ENCODE measurements around the gene SDF2L1. TPM values are rescaled to one million over a fixed set of nuclear protein-coding genes. Genes with fewer than 3 reads are reported as not detected.

Gene SDF2L1
- total and polyA plus RNA-seq, 12 donors, result 14.0 to 83.9 (median 27.4) TPM

- H3K27ac ChIP-seq, result no peak overlapping the region
- peaks cover 0 to 5% of the 10 kb centered on the region in 2 donors for H3K36me3 ChIP-seq (replicated peaks in 1 of 2)
- intact Hi-C loops (cut with DNase I), result no loop called here
- TF ChIP-seq POLR2A (IDR thresholded peaks at IDR 0.05), result no peak
- peak in 3 of 6 experiments; percentile 4 to 16 (median 7) for TF ChIP-seq CTCF (IDR thresholded peaks at IDR 0.05)
- no peak for DNase-seq
- peaks cover 6 to 14% of the 10 kb centered on the region in 2 donors for H3K4me1 ChIP-seq (replicated peaks in 1 of 2)
- no peaks in the 10 kb centered on the region for H3K9me3 ChIP-seq (replicated peaks in 1 of 3)
- no peak overlapping the region for H3K4me3 ChIP-seq
- no peaks in the 10 kb centered on the region for H3K27me3 ChIP-seq
- WGBS, 4 donors, result 63 to 78% (median 66%) methylated on average over 7 to 8 of the region's 8 CpGs
These were observed 17.8 kb upstream of the SDF2L1 start for GRCh38 chr22:21624120-21624879.

- Histone ChIP-seq H3K27ac (no peak overlapping the region), H3K36me3 (replicated peaks in 1 of 2) (peaks cover 0 to 5% of the 10 kb centered on the region in 2 donors), H3K4me3 (no peak overlapping the region), H3K4me1 (replicated peaks in 1 of 2) (peaks cover 6 to 16% of the 10 kb centered on the region in 2 donors), H3K27me3 (no peaks in the 10 kb centered on the region), H3K9me3 (replicated peaks in 1 of 3) (no peaks in the 10 kb centered on the region)
- WGBS, 4 donors, result 79 to 88% (median 84%) methylated on average over 8 to 12 of the region's 12 CpGs
- DNase-seq, result no peak
- TF ChIP-seq POLR2A (IDR thresholded peaks at IDR 0.05) (no peak), CTCF (IDR thresholded peaks at IDR 0.05) (no peak)
- intact Hi-C loops (cut with DNase I), result loop anchor here in 1 of 2 donors (5.0 kb wide), 1 partner anchor 48 kb away; no protein-coding TSS in a partner anchor
These were observed 17.0 kb upstream of the SDF2L1 start for GRCh38 chr22:21624880-21625791.

GRCh38 chr22:21626073-21626734 lies 15.9 kb upstream of the SDF2L1 start:
- intact Hi-C loops (cut with DNase I), result loop anchor here in 1 of 2 donors (5.0 kb wide), 1 partner anchor 49 kb away; no protein-coding TSS in a partner anchor
- WGBS, 4 donors, result 57 to 76% (median 62%) methylated on average over 4 of the region's 4 CpGs
- no peak for DNase-seq
- Histone ChIP-seq H3K4me1 (replicated peaks in 1 of 2) (peaks cover 6 to 18% of the 10 kb centered on the region in 2 donors), H3K27me3 (no peaks in the 10 kb centered on the region), H3K27ac (no peak overlapping the region), H3K9me3 (replicated peaks in 1 of 3) (no peaks in the 10 kb centered on the region), H3K36me3 (replicated peaks in 1 of 2) (peaks cover 0 to 5% of the 10 kb centered on the region in 2 donors), H3K4me3 (no peak overlapping the region)
- no peak for TF ChIP-seq POLR2A (IDR thresholded peaks at IDR 0.05)
- no peak for TF ChIP-seq CTCF (IDR thresholded peaks at IDR 0.05)
